ENCODE data around the gene AFG1L.

The AFG1L gene

DNA sequence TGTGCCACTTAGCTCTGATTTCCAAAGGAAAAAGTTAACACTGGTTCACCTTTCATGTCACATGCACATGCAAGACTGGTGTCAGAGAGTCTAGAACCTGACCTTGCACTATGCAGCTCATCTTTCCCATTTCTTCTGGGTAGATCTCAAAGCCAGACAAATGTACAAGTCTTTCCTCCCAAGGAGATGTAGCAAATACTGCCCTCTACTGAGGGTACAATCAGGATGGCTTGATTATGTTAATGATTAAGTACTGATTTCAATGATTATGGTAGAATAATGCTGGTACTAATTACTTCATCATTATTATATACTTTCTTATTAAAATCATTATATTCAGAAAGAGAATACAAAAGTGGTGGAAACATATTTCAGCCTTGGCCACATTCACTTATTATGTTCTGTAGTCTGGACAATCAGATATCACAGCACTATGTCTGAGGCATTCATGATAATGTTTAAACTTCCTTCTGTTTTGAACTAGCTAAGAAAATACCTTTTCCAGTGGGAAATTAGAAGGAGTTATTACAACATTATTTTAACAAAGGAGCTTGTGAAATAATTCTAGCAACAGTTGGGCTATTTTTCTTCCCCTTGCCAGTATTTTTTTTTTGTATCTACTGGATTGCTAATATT, 197.4 kb downstream of the AFG1L start:
- TF ChIP-seq FOXP2 (optimal IDR thresholded peaks at IDR 0.05; ENCODE audit: borderline replicate concordance, extremely low read depth, extremely low read length, insufficient read depth) (no peak), SIN3A (IDR thresholded peaks at IDR 0.05; ENCODE audit: borderline replicate concordance, insufficient read depth, low read length) (no peak), POLR2AphosphoS5 (IDR thresholded peaks at IDR 0.05; ENCODE audit: low read depth, low read length) (no peak)

GRCh38 chr6:108494434-108494833, 199.6 kb downstream of the AFG1L start:
- TF ChIP-seq REST (IDR thresholded peaks at IDR 0.05; ENCODE audit: insufficient read depth in 1 of 2, low read depth in 2 of 2, low read length in 2 of 2) (no peak), TAF1 (IDR thresholded peaks at IDR 0.05; ENCODE audit: borderline replicate concordance, insufficient read depth, low read length) (no peak), FOXP2 (optimal IDR thresholded peaks at IDR 0.05; ENCODE audit: borderline replicate concordance, extremely low read depth, extremely low read length, insufficient read depth) (no peak), SIN3A (IDR thresholded peaks at IDR 0.05; ENCODE audit: borderline replicate concordance, insufficient read depth, low read length) (no peak), POLR2AphosphoS5 (IDR thresholded peaks at IDR 0.05; ENCODE audit: low read depth, low read length) (no peak)

- no peak for TF ChIP-seq POLR2AphosphoS5 (IDR thresholded peaks at IDR 0.05; ENCODE audit: low read depth, low read length)
- no peak for TF ChIP-seq SIN3A (IDR thresholded peaks at IDR 0.05; ENCODE audit: borderline replicate concordance, insufficient read depth, low read length)
- no peak for TF ChIP-seq FOXP2 (optimal IDR thresholded peaks at IDR 0.05; ENCODE audit: borderline replicate concordance, extremely low read depth, extremely low read length, insufficient read depth)
- no peak for TF ChIP-seq TAF1 (IDR thresholded peaks at IDR 0.05; ENCODE audit: borderline replicate concordance, insufficient read depth, low read length)
- TF ChIP-seq REST (IDR thresholded peaks at IDR 0.05; ENCODE audit: insufficient read depth in 1 of 2, low read depth in 2 of 2, low read length in 2 of 2): no peak
These were observed 203.0 kb downstream of the AFG1L start for GRCh38 chr6:108497883-108498282.

- TF ChIP-seq FOXP2 (optimal IDR thresholded peaks at IDR 0.05; ENCODE audit: borderline replicate concordance, extremely low read depth, extremely low read length, insufficient read depth) (no peak), REST (IDR thresholded peaks at IDR 0.05; ENCODE audit: insufficient read depth in 1 of 2, low read depth in 2 of 2, low read length in 2 of 2) (no peak), POLR2AphosphoS5 (IDR thresholded peaks at IDR 0.05; ENCODE audit: low read depth, low read length) (no peak), SIN3A (IDR thresholded peaks at IDR 0.05; ENCODE audit: borderline replicate concordance, insufficient read depth, low read length) (no peak), TAF1 (IDR thresholded peaks at IDR 0.05; ENCODE audit: borderline replicate concordance, insufficient read depth, low read length) (no peak)
These were observed 206.7 kb downstream of the AFG1L start for GRCh38 chr6:108501559-108501958.

DNA sequence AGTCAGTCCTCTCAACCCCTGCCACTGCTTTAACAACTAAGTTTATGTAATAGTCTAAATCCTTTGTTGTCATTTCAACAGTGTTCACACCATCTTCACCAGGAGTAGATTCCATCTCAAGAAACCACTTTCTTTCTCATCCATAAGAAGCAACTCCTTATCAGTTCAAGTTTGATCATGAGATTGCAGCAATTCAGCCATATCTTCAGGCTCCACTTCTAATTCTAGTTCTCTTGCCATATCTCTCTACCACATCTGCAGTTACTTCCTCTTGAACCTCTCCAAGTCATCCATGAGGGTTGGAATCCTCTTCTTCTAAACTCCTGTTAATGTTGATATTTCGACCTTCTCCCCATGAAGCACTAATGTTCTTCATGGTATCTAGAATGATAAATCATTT, 208.0 kb downstream of the AFG1L start:
- TF ChIP-seq FOXP2 (optimal IDR thresholded peaks at IDR 0.05; ENCODE audit: borderline replicate concordance, extremely low read depth, extremely low read length, insufficient read depth) (no peak), TAF1 (IDR thresholded peaks at IDR 0.05; ENCODE audit: borderline replicate concordance, insufficient read depth, low read length) (no peak), SIN3A (IDR thresholded peaks at IDR 0.05; ENCODE audit: borderline replicate concordance, insufficient read depth, low read length) (no peak), REST (IDR thresholded peaks at IDR 0.05; ENCODE audit: insufficient read depth in 1 of 2, low read depth in 2 of 2, low read length in 2 of 2) (no peak), POLR2AphosphoS5 (IDR thresholded peaks at IDR 0.05; ENCODE audit: low read depth, low read length) (no peak)

Data from PFSK-1 (cell line).